HG03159 (cell line): ENCODE data around the gene TAS2R39.

Source experiments
- ATAC-seq: cut with Tn5 transposase; IDR thresholded peaks from one replicate; pipeline ENCODE4 v1.9.1; 2021; ENCODE audit warnings: mild to moderate bottlenecking, moderate library complexity; ENCODE audit not compliant: unreplicated experiment

The TAS2R39 gene

DNA sequence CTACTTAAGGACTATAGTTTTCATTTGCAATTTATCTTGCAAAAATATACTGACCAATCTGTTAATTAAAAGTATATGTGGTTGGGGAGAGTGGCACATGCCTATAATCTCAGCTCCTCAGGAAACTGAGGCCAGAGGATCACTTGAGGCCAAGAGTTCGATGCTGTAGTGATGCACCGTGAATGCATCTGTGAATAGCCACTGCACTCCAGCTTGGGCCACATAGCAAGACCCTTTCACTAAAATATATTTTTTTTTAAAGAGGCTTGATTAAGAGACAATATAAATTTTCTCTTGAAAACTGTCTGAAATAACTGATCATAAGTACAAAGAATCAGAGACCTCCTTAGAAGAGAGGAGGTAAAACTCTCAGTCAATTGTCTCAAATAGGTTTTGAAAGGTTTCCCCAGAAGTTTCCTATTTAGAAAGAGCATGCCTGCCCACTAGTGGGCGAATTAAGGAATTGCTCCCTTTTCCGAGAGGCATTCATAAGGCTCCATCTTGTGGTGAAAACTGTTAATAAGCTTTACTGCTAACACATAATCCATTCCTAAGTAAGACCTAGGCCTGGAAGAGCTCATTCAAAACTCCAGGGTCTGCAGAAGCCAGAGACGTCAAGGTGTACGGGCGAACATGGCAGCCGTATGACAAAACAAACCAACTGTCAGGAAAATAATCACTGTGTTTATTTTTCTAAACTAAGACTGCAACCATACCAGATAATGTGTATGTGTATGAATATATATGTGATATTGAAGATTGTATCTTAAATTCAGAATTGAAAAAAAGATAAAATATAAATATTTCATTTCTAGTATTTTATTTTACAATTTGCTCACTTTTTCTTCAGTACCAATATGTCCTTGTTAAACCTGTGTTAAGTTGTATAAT lies 31.8 kb downstream of the TAS2R39 start:
- peak; percentile 91 for ATAC-seq

DNA sequence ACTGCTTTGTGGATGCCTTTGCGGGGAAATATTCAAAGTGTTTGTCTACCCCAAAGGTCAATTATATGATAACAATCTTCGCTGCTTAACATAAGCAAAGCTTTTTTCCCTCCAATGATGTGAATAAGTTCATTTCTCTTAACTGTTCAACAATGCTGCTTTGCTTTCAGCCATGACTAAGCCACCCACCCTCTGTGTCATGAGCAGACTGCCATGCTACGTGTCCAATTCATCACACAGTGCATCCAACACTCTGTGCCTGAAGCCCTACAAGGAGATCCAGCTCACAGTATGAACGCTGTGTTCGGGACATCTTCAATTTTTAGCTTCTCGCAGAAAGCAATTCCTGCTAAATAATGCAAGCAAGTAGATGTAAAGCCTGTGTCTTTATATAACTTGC lies 32.9 kb downstream of the TAS2R39 start:
- ATAC-seq: no peak

- no peak for ATAC-seq
Measured at GRCh38 chr7:143216686-143217085, 33.5 kb downstream of the TAS2R39 start.

GRCh38 chr7:143217806-143218205 lies 34.6 kb downstream of the TAS2R39 start:
- ATAC-seq: no peak

DNA sequence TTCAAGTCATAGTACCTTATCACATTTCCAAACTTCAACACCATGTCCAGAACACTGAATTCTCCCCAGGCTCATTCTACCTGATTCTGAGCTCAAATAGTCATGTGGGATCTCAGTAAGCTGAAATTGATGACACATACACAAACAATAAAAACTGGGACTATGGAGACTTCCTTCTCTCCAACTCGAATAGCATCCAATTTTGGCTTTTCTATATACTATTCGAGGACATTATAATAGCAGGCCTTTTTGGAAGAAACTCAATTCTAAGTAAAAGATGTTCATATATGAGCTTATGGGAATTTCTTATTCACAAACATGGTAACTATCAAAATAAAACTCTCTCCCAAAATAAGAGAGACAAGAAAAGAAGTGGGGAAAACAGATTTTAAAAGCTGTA lies 38.1 kb downstream of the TAS2R39 start:
- ATAC-seq: no peak

GRCh38 chr7:143221737-143222136 lies 38.5 kb downstream of the TAS2R39 start, which contains the start of gene TAS2R40:
TAS2R40 (plus strand) TSS chr7:143222037; CDS start chr7:143222079, 42 bp downstream.
- ATAC-seq: no peak

GRCh38 chr7:143222782-143223181 lies 39.6 kb downstream of the TAS2R39 start:
- no peak for ATAC-seq

DNA sequence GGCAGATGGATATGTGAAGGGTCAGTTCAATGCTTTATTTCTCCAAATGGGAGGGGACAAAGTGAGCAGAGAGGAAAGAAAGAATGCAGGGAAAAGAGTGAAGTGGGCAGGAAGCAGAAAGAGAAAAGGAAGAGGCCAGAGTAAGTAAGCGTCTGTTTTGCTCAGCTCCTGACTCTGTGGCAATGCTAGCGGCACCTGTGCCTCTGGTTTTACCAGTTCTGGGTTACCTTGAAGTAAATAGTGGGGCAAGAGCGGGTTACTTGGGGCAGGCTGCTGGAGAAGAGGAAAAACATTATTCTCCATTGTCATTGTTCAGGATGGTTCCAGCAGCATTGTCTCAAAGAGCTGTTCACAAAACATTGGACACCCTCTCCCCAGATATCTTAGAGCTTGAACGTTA lies 40.6 kb downstream of the TAS2R39 start:
- no peak for ATAC-seq

DNA sequence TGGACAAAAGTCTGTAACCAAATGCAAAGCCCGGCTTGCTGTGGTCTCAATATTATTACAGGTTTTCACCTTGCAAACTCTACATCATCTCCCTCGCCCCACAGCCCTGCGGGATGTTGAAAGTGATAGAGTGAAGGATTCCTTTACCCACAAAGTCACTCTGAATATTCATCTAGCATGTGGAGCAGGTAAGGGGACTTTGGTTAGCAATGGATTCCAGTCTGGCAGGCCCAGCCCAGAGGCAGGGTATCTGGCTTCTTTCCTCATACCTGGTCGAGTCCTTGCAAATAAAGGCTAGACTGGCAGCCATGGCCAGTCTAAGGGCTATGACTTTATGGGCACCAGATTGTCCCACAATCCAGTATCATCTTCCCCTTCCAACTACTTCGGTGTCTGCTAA lies 41.8 kb downstream of the TAS2R39 start:
- no peak for ATAC-seq

GRCh38 chr7:143227806-143228205 lies 44.6 kb downstream of the TAS2R39 start:
- ATAC-seq: no peak

GRCh38 chr7:143229054-143229790 lies 46.0 kb downstream of the TAS2R39 start:
- ATAC-seq: no peak

DNA sequence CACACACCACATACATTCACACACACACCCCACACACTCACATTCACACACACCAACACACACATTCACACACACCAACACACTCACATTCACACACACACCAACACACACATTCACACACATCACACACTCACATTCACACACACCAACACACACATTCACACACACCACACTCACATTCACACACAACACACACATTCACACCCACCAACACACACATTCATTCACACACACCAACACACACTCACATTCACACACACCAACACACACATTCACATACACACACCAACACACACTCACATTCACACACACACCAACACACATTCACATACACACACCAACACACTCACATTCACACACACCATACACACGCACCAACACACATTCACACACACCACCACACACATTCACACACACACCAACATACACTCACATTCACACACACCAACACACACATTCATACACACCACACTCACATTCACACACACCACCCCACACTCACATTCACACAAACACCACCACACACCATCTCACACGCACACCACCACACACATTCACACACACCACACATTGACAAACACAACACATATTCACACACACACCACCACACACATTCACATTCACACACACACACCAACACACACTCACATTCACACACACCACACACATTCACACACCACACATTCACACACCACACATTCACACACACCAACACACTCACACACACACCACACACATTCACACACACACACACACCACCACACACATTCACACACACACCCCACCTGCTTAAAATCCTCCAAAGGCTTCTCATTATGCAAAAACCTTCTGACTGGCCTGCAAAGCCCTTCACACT lies 47.6 kb downstream of the TAS2R39 start:
- ATAC-seq: no peak
